ENCODE results near the gene IMMP2L.
"Not testable (repeated sequence)": the region's sequence is repeated elsewhere in the genome, so short reads cannot be mapped to it uniquely, and the experiment has no call there.

Gene IMMP2L

DNA sequence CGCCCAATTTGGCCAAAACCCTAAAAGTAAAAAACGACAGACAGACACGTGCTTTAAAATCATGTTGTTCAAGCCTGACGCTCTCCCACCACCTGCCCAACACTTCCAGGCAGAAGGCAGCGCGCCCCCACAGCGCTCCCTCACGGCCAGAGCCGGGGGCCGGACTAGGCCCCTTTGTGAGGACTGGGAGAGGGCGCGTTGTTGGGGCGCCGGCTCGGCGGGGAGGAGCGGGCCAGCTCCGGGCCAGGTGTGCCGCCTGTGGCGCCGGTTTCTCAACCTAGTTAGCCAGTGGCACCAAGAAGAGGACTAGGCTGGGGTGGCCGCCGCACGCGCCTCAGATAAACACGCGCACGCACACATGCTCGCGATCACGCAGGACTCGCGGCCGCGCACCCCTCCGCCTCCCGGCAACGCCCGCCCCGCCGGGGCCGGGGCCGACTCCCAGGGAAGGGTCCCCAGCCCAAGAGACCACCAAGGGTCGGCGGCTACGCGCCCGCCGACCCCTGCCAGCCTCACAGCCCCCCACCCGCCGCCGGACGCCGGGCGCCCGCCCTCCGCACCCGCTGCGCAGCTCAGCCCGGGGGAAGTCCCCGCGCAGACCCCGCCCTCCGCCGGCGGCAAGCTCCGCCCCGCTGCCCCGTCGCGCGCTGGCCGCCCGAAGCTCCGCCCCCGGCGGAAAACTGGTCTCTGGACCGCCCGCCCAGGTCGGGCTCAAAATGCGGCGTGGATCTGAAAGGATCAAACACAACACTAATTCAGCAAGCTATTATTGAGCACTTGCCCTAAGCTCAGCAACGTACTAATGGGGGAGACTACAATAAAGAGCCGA is at the start of gene IMMP2L:
TSS of gene IMMP2L (minus strand) at position 589 of the 829 bp plus-strand sequence.
- peak; percentile 63 to 79 for DNase-seq

- DNase-seq = not testable (repeated sequence)
Measured at GRCh38 chr7:111609483-111610254, 47.4 kb upstream of the IMMP2L start.

DNA sequence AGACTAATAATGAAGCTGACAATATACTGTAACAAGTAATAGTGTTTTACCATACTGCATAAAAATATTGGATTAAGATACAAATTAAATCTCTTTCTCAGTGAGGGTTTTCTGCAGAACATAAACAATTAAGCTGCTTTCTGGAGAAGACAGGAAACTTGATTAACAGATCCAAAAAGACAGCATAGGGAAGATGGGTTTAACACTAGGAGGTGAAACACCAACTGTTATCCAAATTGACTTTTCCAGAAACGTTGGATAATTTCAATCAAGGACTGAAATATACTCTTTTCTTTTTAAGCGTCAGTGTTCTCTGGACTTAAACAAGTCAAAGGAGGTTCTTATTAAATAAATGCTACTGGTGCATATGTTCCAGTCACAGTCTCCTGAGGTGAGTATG is 45.3 kb upstream of the IMMP2L start:
- DNase-seq = no peak

DNA sequence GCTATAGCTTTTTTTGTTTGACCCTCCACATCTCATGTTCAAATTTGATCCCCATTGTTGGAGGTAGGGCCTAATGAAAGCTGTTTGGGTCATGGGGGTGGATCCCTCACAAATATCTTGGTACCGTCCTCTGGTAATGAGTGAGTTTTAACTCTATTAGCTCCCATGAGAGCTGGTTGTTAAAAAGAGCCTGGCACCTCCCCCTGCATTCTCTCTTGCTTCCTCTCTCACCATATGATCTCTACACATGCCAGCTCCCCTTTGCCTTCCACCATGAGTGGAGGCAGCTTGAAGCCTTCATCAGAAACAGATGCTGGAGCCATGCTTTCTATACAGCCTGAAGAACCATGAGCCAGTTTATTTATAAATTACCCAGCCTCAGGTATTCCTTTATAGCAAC is 43.0 kb upstream of the IMMP2L start:
- peak in 1 of 2 experiments; percentile 16 for DNase-seq

GRCh38 chr7:111600091-111600490 is 37.8 kb upstream of the IMMP2L start:
- no peak for DNase-seq

DNA sequence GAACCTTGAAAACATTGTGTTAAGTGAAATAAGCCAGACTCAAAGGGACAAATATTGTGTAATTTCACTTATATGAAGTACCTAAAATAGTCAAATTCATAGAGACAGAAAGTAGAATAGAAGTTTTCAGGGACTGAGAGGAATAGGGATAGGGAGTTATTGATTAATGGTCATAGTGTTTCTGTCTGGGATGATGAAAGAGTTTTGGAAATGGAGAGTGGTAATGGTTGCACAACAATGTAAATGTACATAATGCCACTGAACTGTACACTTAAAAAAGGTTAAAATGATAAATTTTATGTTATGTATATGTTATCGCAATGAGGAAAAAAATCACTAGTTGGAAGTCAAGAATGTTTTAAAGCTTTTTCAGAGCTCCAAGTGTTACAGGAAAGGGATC is 33.5 kb upstream of the IMMP2L start:
- no peak for DNase-seq

DNA sequence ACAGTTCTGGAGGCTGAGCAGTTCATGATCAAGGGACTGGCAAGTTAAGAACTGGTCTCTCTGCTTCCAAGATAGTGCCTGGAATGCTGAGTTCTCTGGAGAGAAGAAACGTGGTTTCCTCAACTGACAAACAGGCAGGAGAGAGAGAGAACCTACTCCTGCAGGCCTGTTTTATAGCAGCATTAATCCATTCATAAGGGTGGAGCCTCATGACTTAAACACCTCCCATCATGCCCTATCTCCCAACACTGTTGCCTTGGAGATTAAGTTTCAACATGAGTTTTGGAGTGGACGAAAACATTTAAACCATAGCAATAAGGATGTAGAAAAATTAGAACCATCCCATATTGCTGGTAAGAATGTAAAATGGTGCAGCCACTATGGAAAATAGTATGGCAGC is 32.3 kb upstream of the IMMP2L start:
- no peak for DNase-seq

DNA sequence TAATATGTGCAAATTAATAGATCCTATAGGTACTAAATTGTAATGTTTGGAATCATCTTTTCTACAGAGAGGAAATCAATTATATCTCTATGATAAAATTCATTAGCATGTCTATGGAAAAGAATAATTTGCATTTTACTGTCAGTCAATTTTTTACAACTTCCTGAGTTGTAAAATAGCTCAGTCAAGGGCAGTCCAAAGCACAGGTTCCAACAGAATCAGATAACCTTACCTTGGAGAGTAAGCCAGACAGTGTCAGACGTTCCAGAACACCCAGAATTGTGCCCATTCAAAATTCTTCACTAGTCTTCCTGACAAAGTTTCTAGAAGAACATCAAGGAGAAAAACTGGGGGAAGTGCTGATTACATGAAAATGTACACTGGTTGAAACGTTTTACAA is 31.1 kb upstream of the IMMP2L start:
- no peak for DNase-seq

- no peak for DNase-seq
Measured at GRCh38 chr7:111588065-111588433, 25.8 kb upstream of the IMMP2L start.

GRCh38 chr7:111587410-111588064 is 25.2 kb upstream of the IMMP2L start:
- no peak for DNase-seq

DNA sequence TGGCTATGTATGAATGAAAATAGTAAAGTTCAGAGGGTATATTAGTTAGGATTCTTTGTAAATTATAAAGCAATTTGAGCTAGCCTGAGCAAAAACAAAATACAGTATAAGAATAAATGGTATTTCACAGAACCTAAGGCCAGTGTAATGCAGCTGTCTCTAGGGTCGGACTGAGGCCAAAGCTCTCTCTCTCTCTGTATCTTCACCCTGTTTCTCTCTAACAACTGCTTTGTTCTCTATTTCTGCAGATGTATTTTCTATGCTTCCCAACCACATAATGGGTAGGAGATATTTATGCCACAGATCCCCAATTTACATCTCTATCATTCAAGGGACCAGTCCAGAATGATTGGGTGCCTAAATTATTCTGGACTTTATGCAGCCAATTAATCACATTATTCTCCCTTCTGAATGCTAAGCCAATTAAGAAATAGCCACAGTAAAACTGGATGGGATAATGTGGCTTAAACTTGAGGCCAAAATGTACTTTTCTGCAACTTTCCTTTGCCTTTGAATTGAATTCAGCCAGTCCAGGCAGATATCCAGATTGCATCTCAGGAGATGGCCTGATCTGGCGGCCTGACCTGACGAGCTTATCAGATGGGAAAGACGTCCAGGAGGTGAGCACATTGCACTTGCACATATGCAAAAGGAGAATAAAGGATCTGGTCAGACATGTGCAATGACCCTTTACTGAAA is 24.6 kb upstream of the IMMP2L start:
- no peak for DNase-seq

DNA sequence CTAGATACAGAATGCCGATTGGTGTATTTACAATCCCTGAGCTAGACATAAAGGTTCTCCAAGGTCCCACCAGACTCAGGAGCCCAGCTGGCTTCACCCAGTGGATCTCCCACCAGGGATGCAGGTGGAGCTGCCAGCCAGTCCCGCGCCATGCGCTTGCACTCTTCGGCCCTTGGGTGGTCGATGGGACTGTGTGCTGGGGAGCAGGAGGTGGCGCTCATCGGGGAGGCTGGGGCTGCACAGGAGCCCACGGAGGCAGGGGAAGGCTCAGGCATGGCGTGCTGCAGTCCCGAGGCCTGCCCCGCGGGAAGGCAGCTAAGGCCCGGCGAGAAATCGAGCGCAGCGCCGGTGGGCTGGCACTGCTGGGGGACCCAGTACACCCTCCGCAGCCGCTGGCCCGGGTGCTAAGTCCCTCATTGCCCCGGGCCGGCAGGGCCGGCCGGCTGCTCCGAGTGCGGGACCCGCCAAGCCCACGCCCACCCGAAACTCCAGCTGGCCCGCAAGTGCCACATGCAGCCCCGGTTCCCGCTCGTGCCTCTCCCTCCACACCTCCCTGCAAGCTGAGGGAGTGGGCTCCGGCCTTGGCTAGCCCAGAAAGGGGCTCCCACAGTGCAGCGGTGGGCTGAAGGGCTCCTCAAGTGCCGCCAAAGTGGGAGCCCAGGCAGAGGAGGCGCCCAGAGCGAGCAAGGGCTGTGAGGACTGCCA is 19.6 kb upstream of the IMMP2L start:
- DNase-seq = not testable (repeated sequence)

DNA sequence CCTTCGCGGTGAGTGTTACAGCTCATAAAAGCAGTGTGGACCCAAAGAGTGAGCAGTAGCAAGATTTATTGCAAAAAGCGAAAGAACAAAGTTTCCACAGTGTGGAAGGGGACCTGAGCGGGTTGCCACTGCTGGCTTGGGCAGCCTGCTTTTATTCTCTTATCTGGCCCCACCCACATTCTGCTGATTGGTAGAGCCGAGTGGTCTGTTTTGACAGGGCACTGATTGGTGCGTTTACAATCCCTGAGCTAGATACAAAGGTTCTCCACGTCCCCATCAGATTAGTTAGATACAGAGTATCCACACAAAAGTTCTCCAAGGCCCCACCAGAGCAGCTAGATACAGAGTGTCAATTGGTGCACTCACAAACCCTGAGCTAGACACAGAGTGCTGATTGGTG is 18.9 kb upstream of the IMMP2L start:
- DNase-seq = not testable (repeated sequence)

- no peak for DNase-seq
Measured at GRCh38 chr7:111578754-111579153, 16.5 kb upstream of the IMMP2L start.

DNA sequence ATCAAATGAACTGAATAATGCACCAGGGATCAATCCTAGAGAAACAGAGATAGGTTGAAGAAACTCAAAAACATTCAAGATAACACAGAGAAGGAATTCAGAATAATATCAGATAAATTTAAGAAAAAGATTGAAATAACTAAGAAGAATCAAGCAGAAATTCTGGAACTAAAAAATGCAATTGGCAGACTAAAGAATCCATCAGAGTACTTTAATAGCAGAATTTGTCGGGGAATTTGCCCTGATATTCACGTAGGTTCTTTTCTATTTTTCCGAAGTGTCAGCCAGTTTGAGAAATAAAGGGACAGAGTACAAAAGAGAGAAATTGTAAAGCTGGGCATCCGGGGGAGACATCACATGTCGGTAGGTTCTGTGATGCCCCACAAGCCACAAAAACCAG is 9.4 kb upstream of the IMMP2L start:
- DNase-seq = no peak

DNA sequence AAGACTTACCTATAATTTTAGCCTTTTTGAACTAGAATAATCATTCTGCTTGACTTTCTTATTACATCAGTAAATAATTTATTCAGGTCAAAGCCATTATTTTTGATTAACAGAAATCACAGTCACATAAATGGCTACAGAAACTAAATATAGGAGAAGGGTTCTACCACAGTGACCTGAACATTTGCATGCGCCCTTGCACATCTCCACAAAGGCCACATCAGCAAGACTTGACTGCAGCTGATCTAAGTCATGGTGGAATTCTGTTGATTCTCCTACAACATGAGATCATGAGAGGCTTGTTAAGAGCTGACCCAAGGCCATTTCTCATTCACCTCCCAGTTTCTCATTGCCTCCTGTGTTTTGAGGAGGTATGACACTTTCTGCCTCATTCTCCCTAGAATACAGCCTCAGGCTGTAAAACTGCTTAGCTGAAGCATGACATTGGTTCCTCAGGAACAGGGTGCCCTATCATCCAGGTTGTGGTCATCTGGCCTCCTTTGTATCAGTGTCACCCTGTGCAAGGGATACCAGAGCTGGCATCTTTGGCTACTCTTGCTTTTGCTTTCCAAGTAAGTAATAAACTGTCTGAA is 6.7 kb upstream of the IMMP2L start:
- DNase-seq = no peak

DNA sequence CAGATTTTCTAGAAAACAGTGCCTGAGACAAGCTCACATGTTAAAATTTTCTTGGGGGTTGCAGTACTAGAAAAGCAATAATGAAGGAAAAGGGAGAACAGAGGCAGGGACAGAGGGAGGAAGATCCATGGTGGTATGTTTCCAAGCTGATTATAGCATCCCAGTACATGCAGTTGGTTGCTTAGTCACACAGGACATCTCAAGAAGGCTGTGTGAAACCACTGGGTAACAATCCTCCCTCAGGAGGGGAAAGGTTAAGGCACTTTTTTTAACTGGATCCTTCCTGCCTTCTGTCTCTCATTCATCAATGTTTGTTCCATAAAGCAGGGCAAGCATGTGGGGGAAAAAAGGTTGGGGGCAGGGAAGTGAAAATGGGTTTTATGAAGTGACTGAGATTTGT is 6.1 kb upstream of the IMMP2L start:
- DNase-seq = no peak

GRCh38 chr7:111564078-111564477 is 1.8 kb upstream of the IMMP2L start:
- DNase-seq = no peak

DNA sequence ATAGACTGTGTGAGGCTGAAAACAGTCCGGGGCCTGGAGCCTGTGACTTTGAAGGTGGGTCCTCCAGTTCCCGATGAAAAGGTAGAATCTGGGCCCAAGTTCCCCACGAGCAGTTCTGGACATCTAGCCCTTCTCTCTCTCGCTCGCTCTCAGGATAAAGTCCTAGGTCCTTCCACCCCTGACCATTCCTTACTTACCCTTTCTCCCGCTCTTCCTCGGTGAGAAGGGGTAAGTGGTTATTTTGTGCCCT is 713 bp downstream of the IMMP2L start:
- DNase-seq = no peak

DNA sequence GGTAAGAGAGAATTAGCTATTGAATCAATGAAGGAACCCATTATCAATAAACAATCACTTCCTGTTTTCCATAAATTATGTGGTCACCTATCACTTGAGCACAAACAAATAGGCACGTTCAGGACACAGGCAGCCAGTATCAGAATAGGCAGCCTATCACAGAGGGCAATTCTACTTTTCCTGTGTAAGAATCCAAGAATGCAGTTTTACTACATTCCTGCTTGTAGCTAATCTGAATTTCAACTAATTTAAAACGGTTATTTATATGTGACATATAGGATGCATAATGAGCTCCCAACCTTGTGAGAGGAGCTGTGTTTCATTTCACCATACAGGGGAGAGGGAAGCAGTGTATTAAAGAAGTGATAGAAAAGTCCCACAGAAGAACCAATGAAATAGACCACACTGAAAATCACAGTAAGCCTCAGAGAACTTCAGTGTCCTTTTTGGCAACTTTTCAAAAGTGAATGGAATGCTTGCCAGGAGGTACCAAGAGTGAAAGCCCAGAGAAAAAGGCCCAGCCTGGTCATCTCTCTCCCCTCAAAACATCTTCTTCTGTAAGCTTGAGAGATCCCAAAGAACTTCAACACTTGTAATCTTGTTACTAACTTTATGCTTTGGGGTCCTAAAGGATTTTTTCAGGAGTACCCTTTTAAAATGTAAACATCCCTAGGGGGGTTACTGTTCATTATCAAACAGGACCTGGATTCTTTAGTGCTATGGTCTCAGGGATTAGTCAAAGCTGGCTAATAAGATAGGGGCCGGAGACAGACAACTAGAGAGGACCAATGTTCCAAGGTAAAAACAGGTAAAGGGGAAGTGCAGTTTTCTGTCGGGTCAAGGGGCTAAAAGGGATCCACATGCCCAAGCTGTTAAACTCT is 1.3 kb downstream of the IMMP2L start:
- DNase-seq = no peak

- DNase-seq = no peak
Measured at GRCh38 chr7:111558991-111559390, 3.3 kb downstream of the IMMP2L start.
